Measurements from ENCODE around the gene SFSWAP. TPM values are rescaled to one million over a fixed set of nuclear protein-coding genes. Genes with fewer than 3 reads are reported as not detected.
"Not testable (repeated sequence)": the region's sequence is repeated elsewhere in the genome, so short reads cannot be mapped to it uniquely, and the experiment has no call there.

SFSWAP gene
- polyA plus RNA-seq, 1 donor = 35.6 TPM

- DNase-seq = no peak
Observed at GRCh38 chr12:131761638-131762037, 50.7 kb downstream of the SFSWAP start.

- DNase-seq = no peak
Observed at GRCh38 chr12:131764738-131765137, 53.8 kb downstream of the SFSWAP start.

- no peak for DNase-seq
Observed at GRCh38 chr12:131765961-131766360, 55.1 kb downstream of the SFSWAP start.

- DNase-seq = no peak
Observed at GRCh38 chr12:131766382-131767107, 55.7 kb downstream of the SFSWAP start.

GRCh38 chr12:131770120-131770519, 59.2 kb downstream of the SFSWAP start:
- no peak for DNase-seq

- DNase-seq = no peak
Observed at GRCh38 chr12:131771965-131772364, 61.1 kb downstream of the SFSWAP start.

GRCh38 chr12:131773582-131774221, 62.8 kb downstream of the SFSWAP start:
- DNase-seq = no peak

GRCh38 chr12:131774576-131775391, 63.9 kb downstream of the SFSWAP start:
- no peak for DNase-seq

- no peak for DNase-seq
Observed at GRCh38 chr12:131775392-131776236, 64.7 kb downstream of the SFSWAP start.

GRCh38 chr12:131776237-131776889, 65.5 kb downstream of the SFSWAP start:
- DNase-seq = no peak

GRCh38 chr12:131777269-131777668, 66.4 kb downstream of the SFSWAP start:
- DNase-seq = not testable (repeated sequence)

GRCh38 chr12:131779027-131779426, 68.1 kb downstream of the SFSWAP start:
- DNase-seq = no peak

GRCh38 chr12:131782061-131782460, 71.2 kb downstream of the SFSWAP start:
- DNase-seq = no peak

GRCh38 chr12:131783915-131784541, 73.1 kb downstream of the SFSWAP start:
- no peak for DNase-seq

GRCh38 chr12:131784909-131785762, 74.2 kb downstream of the SFSWAP start:
- no peak for DNase-seq

- no peak for DNase-seq
Observed at GRCh38 chr12:131785763-131786330, 75.0 kb downstream of the SFSWAP start.

GRCh38 chr12:131786331-131786730, 75.4 kb downstream of the SFSWAP start:
- DNase-seq = no peak

- no peak for DNase-seq
Observed at GRCh38 chr12:131787143-131787660, 76.3 kb downstream of the SFSWAP start.

GRCh38 chr12:131788070-131788469, 77.2 kb downstream of the SFSWAP start:
- DNase-seq = no peak

- no peak for DNase-seq
Observed at GRCh38 chr12:131789638-131790037, 78.7 kb downstream of the SFSWAP start.
